GM19452 (cell line): ENCODE results near the gene GUCA1A.
"Not testable (repeated sequence)": the region's sequence is repeated elsewhere in the genome, so short reads cannot be mapped to it uniquely, and the experiment has no call there.

ENCODE experiments used
- ATAC-seq: cut with Tn5 transposase; IDR thresholded peaks from one replicate; pipeline ENCODE4 v1.9.1; 2021; ENCODE audit not compliant: unreplicated experiment

Gene GUCA1A

GRCh38 chr6:42142118-42142835 is 30.9 kb upstream of the GUCA1A start, which contains the start of gene C6orf132:
Gene C6orf132 (minus strand): TSS chr6:42142620. CDS start chr6:42142444, 176 bp downstream.
- no peak for ATAC-seq

DNA sequence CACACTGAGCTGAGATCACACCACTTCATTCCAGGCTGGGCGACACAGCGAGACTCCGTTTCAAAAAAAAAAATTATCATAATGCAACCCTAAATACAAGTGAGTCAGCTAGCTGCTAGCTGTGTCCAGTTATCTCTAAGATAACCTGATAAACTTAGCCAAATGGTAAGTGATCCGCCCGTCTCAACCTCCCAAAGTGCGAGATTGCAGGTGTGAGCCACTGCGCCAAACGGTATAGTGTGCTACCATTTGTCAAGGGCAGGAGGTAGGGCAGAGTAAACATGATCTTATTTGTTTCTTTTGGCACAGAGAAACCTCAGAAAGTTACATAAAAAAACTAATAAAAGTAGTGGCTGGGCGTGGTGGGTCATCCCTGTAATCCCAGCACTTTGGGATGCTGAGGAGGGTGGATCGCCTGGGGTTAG is 26.0 kb upstream of the GUCA1A start:
- no peak for ATAC-seq

DNA sequence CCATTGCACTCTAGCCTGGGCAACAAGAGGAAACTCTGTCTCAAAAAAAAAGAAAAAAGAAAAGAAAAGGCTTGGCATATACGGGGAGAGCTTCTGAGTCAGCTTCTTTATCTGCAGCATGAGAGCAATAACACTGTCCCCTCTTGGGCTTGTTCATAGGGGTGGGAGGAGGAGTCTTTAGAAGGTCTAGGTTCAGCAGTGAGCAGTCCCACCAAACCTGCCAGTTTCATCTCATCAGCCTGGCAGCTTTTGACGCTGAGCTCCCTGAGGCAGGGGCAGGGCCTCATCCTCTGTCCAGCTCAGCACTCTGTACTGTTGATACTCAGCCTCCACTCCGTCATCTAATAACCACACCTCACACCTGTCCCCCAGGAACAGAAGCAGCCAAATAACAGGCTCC is 25.1 kb upstream of the GUCA1A start:
- no peak for ATAC-seq

- no peak for ATAC-seq
These were observed 22.9 kb upstream of the GUCA1A start for GRCh38 chr6:42150254-42150653.

GRCh38 chr6:42152024-42152423 is 21.1 kb upstream of the GUCA1A start:
- ATAC-seq = no peak

DNA sequence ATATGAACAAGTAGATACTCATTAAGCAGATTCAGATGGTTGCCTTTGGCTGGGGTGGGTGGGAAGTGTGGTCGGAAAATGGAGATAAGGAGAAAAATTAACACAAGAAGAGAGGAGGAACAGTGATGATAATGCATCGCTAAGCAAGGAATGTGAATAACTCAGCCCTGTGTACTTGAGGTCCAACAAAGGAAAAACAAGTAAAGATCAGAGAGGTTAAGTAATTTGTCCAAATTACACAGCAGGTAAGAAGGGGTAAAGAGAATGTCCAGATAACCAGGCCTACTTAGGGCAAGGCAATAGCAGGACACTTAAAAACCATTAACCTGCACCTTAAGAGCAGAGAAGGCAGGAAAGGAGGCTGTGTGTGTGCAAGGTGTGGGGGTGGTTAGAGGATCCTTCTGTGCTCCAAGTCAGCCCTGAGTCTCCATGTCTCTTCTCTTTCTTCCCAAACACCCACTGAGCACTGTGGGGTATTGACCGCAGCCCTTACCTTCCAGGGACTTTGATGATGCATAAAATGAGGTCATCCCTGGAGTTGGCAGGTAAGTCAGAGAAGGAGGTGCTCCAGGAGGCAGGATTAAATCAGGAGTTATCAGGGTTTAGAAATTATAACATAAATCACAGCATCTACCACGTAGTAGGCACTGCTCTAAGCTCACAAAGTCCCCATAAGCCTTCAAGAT is 20.5 kb upstream of the GUCA1A start:
- ATAC-seq = not testable (repeated sequence)

- no peak for ATAC-seq
These were observed 19.2 kb upstream of the GUCA1A start for GRCh38 chr6:42153921-42154320.

DNA sequence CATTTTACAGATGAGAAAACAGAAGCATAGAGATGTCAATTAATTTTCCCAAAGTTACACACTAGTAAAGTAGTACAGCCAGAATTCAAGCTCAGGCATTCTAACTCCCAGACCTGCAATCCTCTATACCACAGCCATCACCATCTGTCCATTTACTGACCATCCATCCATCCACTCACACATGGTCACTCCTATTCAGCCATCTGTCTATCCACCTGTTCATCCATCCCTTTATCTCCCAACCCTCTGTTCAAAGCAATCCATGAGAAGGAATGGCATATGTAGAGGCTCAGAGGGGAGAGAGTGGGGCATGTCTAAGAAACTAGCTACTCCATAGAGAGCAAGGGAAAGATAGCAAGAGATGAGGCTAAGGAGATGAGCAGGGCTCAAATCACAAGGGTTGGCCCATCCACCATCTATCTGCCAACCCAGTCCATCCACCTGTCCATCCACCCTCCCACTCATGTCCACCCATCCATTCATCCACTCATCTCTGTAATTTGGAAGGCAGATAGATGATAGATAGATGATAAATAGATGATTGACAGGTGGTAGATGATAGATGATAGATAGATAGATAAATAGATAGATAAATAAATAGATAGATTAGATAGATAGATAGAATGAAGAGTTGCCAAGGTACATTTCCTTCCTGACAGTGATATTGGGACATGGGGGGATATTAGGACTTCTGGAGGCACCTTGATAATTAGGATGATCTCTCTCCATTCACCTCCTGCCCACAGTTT is 18.5 kb upstream of the GUCA1A start:
- no peak for ATAC-seq

- ATAC-seq = no peak
These were observed 17.9 kb upstream of the GUCA1A start for GRCh38 chr6:42155293-42155692.

DNA sequence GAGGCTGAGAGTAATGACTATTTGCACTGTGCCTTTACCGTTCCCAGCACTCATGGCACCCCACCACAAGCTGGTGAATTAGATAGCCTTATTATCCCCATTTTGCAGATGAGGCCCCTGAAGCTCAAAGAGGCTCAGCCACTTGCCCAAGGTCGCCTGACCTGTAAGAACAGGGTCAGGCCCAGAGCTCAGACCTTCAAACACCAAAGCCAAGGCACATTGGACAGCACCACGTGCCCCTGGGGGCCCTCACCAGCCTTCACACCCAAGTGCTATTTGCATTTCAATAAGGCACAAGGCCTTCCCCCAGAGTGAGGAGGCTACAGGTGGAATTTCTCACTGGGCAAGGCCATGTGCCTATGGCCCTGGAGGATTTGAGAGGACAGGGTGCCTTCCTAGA is 16.5 kb upstream of the GUCA1A start:
- no peak for ATAC-seq

- ATAC-seq = no peak
These were observed 15.2 kb upstream of the GUCA1A start for GRCh38 chr6:42158011-42158410.

DNA sequence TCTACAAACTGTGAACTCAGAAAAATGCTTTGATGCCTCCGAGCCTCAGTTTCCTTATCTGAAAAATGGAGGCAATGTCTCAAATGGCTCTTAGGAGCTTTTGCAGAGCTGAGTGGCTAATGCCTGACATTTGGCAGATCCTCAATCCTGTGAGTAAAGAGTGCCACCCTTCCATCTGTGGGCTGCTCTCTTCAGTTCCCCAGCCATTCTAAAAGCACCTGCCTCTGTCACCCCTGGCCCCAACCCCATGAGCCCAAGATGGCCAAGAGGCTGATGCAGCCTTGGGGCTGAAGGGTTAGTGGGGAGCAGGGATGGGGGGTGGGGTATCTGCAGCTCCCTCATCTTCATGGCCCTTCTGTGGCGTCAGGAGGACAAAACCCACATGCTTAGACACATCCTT is 14.5 kb upstream of the GUCA1A start:
- no peak for ATAC-seq

- ATAC-seq = no peak
These were observed 13.6 kb upstream of the GUCA1A start for GRCh38 chr6:42159431-42160024.

DNA sequence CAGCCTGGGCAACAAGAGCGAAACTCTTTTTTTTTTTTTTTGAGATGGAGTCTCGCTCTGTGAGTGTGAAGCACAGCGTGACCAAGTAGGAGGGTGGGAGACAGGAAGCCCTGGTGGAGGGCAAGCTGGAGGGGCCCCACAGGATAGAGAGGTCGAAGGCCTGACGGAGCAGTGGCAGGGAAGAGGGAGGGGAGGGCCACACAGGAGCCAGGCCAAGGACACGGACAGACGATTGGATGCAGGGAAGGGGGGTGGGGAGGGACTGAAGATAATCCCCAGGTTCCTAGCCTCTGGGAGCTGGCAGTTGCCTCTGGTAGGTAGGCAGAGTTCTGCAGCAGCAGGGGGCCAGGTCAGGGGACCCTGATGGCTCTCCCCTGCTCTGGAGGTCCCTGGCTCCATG is 10.8 kb upstream of the GUCA1A start:
- no peak for ATAC-seq

- ATAC-seq = no peak
These were observed 10.4 kb upstream of the GUCA1A start for GRCh38 chr6:42162812-42163211.

DNA sequence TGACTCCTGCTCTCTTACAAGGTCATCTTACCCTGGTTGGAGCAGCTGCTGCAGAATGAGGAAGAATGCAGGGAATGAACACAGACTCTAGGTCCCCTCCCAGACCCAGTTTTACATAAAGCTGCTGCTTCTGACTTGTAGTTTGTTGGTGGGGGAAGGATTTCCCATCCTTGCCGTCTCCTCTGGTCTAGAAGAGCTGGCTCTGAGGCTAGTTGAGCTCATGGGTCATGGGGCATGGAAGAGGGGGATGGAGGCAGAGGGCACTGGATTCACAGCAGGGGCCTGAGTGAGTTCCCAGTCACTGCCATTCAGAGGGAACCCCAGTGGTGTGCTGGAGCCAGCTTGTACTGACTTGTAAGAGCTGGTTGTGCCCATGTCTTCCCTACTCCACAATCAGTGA is 9.2 kb upstream of the GUCA1A start:
- no peak for ATAC-seq

DNA sequence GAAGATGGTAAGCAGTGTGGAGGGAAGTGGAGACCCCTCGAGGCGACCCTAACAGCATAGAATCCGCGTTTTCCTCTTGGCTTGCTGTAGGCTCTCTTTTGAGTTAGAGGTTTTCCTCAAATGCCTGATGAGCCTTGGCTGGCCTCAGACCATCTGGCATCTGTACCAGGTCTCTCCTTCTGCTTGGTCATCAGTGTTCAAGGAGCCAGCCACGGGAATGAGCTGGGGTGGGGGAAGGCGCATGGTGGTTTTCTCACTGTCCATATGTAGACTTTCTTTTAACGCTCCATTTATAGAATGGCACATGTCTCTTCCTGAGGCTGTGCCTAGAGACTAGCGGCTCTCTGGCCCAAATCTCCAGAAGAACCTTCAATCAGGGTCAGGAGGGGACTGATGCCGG is 8.1 kb upstream of the GUCA1A start:
- ATAC-seq = no peak

DNA sequence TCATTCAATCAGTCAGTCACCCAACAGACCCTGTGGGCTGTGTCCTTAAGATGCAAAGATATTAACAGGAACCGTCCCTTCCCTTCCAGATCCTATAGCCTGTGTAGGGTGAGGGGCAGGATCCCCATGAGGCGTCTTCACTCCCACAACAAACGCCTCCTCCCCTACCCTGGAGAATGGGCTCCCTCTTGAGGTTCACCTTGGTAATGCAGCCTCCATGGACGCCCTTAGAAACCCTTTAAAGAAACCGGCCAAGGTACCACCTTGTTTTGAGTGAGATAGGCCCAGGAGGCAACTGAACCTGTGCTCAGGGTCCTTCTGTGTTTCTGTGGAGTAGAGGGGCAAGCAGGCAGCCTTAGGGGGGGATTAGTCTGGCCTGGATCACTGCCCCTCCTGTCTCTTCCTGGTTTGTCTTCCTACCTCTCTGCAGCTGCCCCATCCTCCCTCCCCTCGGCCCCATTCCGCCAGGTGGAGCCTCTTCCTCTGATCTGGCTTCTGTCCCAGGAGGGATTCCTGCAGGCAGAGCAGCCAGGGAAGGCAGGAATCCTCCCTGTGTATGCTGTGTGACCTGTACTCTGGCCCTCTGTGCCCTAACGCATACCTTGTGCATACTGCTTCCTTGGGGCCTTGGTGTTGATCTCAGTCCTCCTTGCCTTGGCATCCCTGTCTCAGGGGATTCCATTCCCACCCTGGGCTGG is 6.6 kb upstream of the GUCA1A start:
- ATAC-seq = no peak

DNA sequence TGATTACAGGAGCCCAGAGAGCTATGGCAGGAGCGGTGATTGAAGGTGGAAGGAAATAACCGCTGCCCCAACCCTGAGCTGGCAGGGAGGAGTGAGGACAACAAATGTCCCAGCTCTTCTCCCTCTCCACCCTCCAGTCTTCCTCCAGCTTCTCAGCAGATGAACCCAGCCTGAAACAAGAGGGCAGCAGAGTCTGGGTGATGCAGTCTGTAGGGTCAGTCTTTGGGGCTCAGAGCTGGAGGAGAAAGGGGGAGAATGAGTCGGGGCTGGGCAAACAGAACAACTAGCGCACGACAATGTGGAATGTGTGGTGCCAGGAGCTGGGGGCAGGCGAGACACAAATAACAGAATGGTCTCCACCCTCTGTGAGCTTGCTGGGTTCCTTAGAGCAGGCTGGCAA is 4.5 kb upstream of the GUCA1A start:
- ATAC-seq = no peak

DNA sequence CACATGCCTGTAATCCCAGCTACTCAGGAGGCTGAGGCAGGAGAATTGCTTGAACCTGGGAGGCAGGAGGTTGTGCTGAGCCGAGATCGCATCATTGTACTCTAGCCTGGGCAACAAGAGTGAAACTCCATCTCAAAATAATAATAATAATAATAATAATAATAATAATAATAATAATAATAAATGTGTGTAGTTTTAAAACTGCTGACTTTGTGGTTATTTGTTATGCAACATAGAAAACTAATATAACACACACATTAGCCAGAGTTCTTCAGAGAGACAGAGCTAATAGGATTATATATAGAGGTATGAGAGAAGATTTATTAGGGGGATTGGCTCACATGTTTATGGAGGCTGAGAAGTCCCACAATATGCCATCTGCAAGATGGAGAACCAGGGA is 3.4 kb upstream of the GUCA1A start:
- ATAC-seq = not testable (repeated sequence)
